ENCODE results near the gene AKT1S1. TPM values are rescaled to one million over a fixed set of nuclear protein-coding genes. Genes with fewer than 3 reads are reported as not detected.
A peak's percentile ranks its signal among the peaks of the same experiment; 100 is the strongest.

Gene AKT1S1
- total RNA-seq, 1 experiment from 2014 or later: 64.6 TPM

- TF ChIP-seq, protein P1, sequence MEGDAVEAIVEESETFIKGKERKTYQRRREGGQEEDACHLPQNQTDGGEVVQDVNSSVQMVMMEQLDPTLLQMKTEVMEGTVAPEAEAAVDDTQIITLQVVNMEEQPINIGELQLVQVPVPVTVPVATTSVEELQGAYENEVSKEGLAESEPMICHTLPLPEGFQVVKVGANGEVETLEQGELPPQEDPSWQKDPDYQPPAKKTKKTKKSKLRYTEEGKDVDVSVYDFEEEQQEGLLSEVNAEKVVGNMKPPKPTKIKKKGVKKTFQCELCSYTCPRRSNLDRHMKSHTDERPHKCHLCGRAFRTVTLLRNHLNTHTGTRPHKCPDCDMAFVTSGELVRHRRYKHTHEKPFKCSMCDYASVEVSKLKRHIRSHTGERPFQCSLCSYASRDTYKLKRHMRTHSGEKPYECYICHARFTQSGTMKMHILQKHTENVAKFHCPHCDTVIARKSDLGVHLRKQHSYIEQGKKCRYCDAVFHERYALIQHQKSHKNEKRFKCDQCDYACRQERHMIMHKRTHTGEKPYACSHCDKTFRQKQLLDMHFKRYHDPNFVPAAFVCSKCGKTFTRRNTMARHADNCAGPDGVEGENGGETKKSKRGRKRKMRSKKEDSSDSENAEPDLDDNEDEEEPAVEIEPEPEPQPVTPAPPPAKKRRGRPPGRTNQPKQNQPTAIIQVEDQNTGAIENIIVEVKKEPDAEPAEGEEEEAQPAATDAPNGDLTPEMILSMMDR (IDR thresholded peaks at IDR 0.05; ENCODE audit: insufficient read depth in 1 of 2, low read depth in 1 of 2, low read length in 1 of 2, severe bottlenecking in 1 of 2, unreplicated experiment in 1 of 2): no peak
- peaks cover 10% of the 10 kb centered on the region for H3K4me1 Mint-ChIP-seq (ENCODE audit: low read depth, unreplicated experiment)
- Histone ChIP-seq H3K4me3 (ENCODE audit: low read depth, low read length) (no peak overlapping the region), H3K36me3 (ENCODE audit: control insufficient read depth, insufficient read depth, low read length) (peaks cover 13% of the 10 kb centered on the region), H3K9me3 (no peaks in the 10 kb centered on the region), H3K4me1 (peaks cover 9% of the 10 kb centered on the region; the same call in 1 of the 2 replicates), H3K27me3 (replicated peaks; ENCODE audit: control insufficient read depth, insufficient read depth, low read length) (no peaks in the 10 kb centered on the region)
- no peak for DNase-seq
- no TSS peak for BruUV-seq (replicated peaks)
- H3K4me3 Mint-ChIP-seq (ENCODE audit: unreplicated experiment): peak overlapping the region; percentile 40
- POLR2A ChIA-PET: no interaction called here
- H3K36me3 Mint-ChIP-seq (ENCODE audit: insufficient read depth, unreplicated experiment): peaks cover 80% of the 10 kb centered on the region
- intact Hi-C loops (cut with micrococcal nuclease; ENCODE audit: unreplicated experiment): no loop called here
- H3K27ac Mint-ChIP-seq (ENCODE audit: unreplicated experiment): peak overlapping the region; percentile 37
- no peaks in the 10 kb centered on the region for H3K9me3 Mint-ChIP-seq (ENCODE audit: unreplicated experiment)
- CTCF ChIA-PET: no interaction called here
- no peaks in the 10 kb centered on the region for H3K27me3 Mint-ChIP-seq (ENCODE audit: insufficient read depth, unreplicated experiment)
Measured at GRCh38 chr19:49855676-49856573, 21.2 kb downstream of the AKT1S1 start.

GRCh38 chr19:49855277-49855675, 21.9 kb downstream of the AKT1S1 start:
- Mint-ChIP-seq H3K36me3 (ENCODE audit: insufficient read depth, unreplicated experiment) (peaks cover 80% of the 10 kb centered on the region), H3K27ac (ENCODE audit: unreplicated experiment) (peak overlapping the region; percentile 37), H3K4me1 (ENCODE audit: low read depth, unreplicated experiment) (peaks cover 10% of the 10 kb centered on the region), H3K9me3 (ENCODE audit: unreplicated experiment) (no peaks in the 10 kb centered on the region), H3K27me3 (ENCODE audit: insufficient read depth, unreplicated experiment) (no peaks in the 10 kb centered on the region), H3K4me3 (ENCODE audit: unreplicated experiment) (peak overlapping the region; percentile 40)
- H3K36me3 ChIP-seq (ENCODE audit: control insufficient read depth, insufficient read depth, low read length): peaks cover 13% of the 10 kb centered on the region
- TF ChIP-seq, protein P1 (IDR thresholded peaks at IDR 0.05; ENCODE audit: insufficient read depth in 1 of 2, low read depth in 1 of 2, low read length in 1 of 2, severe bottlenecking in 1 of 2, unreplicated experiment in 1 of 2): no peak
- BruUV-seq (replicated peaks): no TSS peak
- H3K9me3 ChIP-seq: no peaks in the 10 kb centered on the region
- peaks cover 9% of the 10 kb centered on the region; the same call in 1 of the 2 replicates for H3K4me1 ChIP-seq
- CTCF ChIA-PET: no interaction called here
- no peaks in the 10 kb centered on the region for H3K27me3 ChIP-seq (replicated peaks; ENCODE audit: control insufficient read depth, insufficient read depth, low read length)
- POLR2A ChIA-PET: interaction anchor here (1.1 kb wide), 1 partner anchor 22 kb away, joined by 3 read pairs; the partner anchor contains the start of genes AKT1S1 and TBC1D17
- H3K4me3 ChIP-seq (ENCODE audit: low read depth, low read length): no peak overlapping the region
- no peak for DNase-seq
- intact Hi-C loops (cut with micrococcal nuclease; ENCODE audit: unreplicated experiment): no loop called here

GRCh38 chr19:49854378-49855263, 22.5 kb downstream of the AKT1S1 start:
- Mint-ChIP-seq H3K36me3 (ENCODE audit: insufficient read depth, unreplicated experiment) (peaks cover 80% of the 10 kb centered on the region), H3K27me3 (ENCODE audit: insufficient read depth, unreplicated experiment) (no peaks in the 10 kb centered on the region), H3K4me1 (ENCODE audit: low read depth, unreplicated experiment) (peaks cover 17% of the 10 kb centered on the region), H3K4me3 (ENCODE audit: unreplicated experiment) (no peak overlapping the region), H3K9me3 (ENCODE audit: unreplicated experiment) (peaks cover 6% of the 10 kb centered on the region), H3K27ac (ENCODE audit: unreplicated experiment) (peak overlapping the region; percentile 37)
- H3K36me3 ChIP-seq (ENCODE audit: control insufficient read depth, insufficient read depth, low read length): peaks cover 10% of the 10 kb centered on the region
- H3K9me3 ChIP-seq: no peaks in the 10 kb centered on the region
- peaks cover 14% of the 10 kb centered on the region for H3K4me1 ChIP-seq
- ChIA-PET CTCF (no interaction called here), POLR2A (interaction anchor here (1.1 kb wide), 1 partner anchor 22 kb away, joined by 3 read pairs; the partner anchor contains the start of genes AKT1S1 and TBC1D17)
- H3K4me3 ChIP-seq (ENCODE audit: low read depth, low read length): no peak overlapping the region
- DNase-seq: no peak
- no peaks in the 10 kb centered on the region for H3K27me3 ChIP-seq (replicated peaks; ENCODE audit: control insufficient read depth, insufficient read depth, low read length)
- intact Hi-C loops (cut with micrococcal nuclease; ENCODE audit: unreplicated experiment): loop anchor here (5.0 kb wide), 2 partner anchors 37 to 87 kb away; partner anchors contain the start of genes AP2A1 and MED25
- TF ChIP-seq, protein P1 (IDR thresholded peaks at IDR 0.05; ENCODE audit: insufficient read depth in 1 of 2, low read depth in 1 of 2, low read length in 1 of 2, severe bottlenecking in 1 of 2, unreplicated experiment in 1 of 2): no peak
- no TSS peak for BruUV-seq (replicated peaks)
